CD8-positive, alpha-beta memory T cell (primary cell): ENCODE measurements around the gene ASL. TPM values are rescaled to one million over a fixed set of nuclear protein-coding genes. Genes with fewer than 3 reads are reported as not detected.
"Not testable (repeated sequence)": the region's sequence is repeated elsewhere in the genome, so short reads cannot be mapped to it uniquely, and the experiment has no call there.

Source experiments
- CTCF ChIA-PET: fragments of 350-600 bp; sonication (Branson Sonifier 250); formaldehyde crosslinking; loops from one replicate; lab custom pipeline; 2021; ENCODE audit warnings: antibody characterized with exemption; lab: Charles Lee
- POLR2A ChIA-PET: fragments of 350-600 bp; sonication (Branson Sonifier 250); formaldehyde crosslinking; loops from one replicate; lab custom pipeline; 2021; ENCODE audit warnings: antibody characterized with exemption; lab: Charles Lee
- DNase-seq, 5 donors: peaks; one replicate each; pipeline versions ENCODE4 v3.0.0 to v3.0.0-alpha.2; 2020 to 2022; ENCODE audit warnings: mixed read lengths in 1 of 5
- H3K27ac ChIP-seq: one replicate; pipeline ENCODE4 v1.7.0; 2013; ENCODE audit warnings: low read depth, mild to moderate bottlenecking, low read length, moderate library complexity
- H3K27me3 ChIP-seq: 2 replicates; pipeline ENCODE4 v1.7.0; 2013; ENCODE audit warnings: low read length, mild to moderate bottlenecking; ENCODE audit not compliant: insufficient read depth, poor library complexity, severe bottlenecking
- H3K36me3 ChIP-seq: 2 replicates; pipeline ENCODE4 v1.7.0; 2013; ENCODE audit warnings: mild to moderate bottlenecking, low read length, moderate library complexity; ENCODE audit not compliant: insufficient read depth
- H3K4me1 ChIP-seq: 2 replicates; pipeline ENCODE4 v1.7.0; 2013; ENCODE audit warnings: mild to moderate bottlenecking, low read length, moderate library complexity; ENCODE audit not compliant: insufficient read depth
- H3K4me3 ChIP-seq: 2 replicates; pipeline ENCODE4 v1.7.0; 2013; ENCODE audit warnings: mild to moderate bottlenecking, low read length
- H3K9me3 ChIP-seq: 2 replicates; pipeline ENCODE4 v1.7.0; 2013; ENCODE audit warnings: mild to moderate bottlenecking, low read length
- H3K27ac Mint-ChIP-seq, 8 donors: one replicate each; pipeline ENCODE4 v1.8.0; 2020 to 2021; ENCODE audit warnings: mixed read lengths in 8 of 8, mild to moderate bottlenecking in 6 of 8, inconsistent platforms in 3 of 8, moderate library complexity in 3 of 8
- H3K27me3 Mint-ChIP-seq, 2 donors: one replicate each; pipeline ENCODE4 v1.8.0; 2020 to 2021; ENCODE audit warnings: mixed read lengths in 2 of 2, mild to moderate bottlenecking in 1 of 2, moderate library complexity in 1 of 2
- H3K36me3 Mint-ChIP-seq, 3 donors: one replicate each; pipeline ENCODE4 v1.8.0; 2020 to 2021; ENCODE audit warnings: mixed read lengths in 3 of 3, inconsistent platforms in 1 of 3, mild to moderate bottlenecking in 1 of 3
- H3K4me1 Mint-ChIP-seq, 3 donors: one replicate each; pipeline ENCODE4 v1.8.0; 2020 to 2021; ENCODE audit warnings: mixed read lengths in 3 of 3, inconsistent platforms in 1 of 3, mild to moderate bottlenecking in 1 of 3
- H3K4me3 Mint-ChIP-seq, 7 donors: one replicate each; pipeline ENCODE4 v1.8.0; 2020 to 2021; ENCODE audit warnings: mixed read lengths in 7 of 7, mild to moderate bottlenecking in 6 of 7, moderate library complexity in 4 of 7, inconsistent platforms in 2 of 7
- H3K9me3 Mint-ChIP-seq, 5 donors: one replicate each; pipeline ENCODE4 v1.8.0; 2020 to 2022; ENCODE audit warnings: mixed read lengths in 5 of 5, mild to moderate bottlenecking in 3 of 5, moderate library complexity in 2 of 5, inconsistent platforms in 1 of 5
- polyA plus RNA-seq: library from polyadenylated mRNA; unstranded; fragments of 300-500 nt; fragmentation: Illumina TruSeq; gene quantifications from one replicate; pipeline ENCODE4 v1.2.3, GENCODE V29; 2021
- total RNA-seq, 2 experiments: library from RNA; stranded (reverse); gene quantifications; one replicate each; pipeline ENCODE4 v1.2.3, GENCODE V29; 2021

Gene ASL
- total and polyA plus RNA-seq, 3 experiments from 2014 or later: 14.1 to 27.7 (median 24.2) TPM

DNA sequence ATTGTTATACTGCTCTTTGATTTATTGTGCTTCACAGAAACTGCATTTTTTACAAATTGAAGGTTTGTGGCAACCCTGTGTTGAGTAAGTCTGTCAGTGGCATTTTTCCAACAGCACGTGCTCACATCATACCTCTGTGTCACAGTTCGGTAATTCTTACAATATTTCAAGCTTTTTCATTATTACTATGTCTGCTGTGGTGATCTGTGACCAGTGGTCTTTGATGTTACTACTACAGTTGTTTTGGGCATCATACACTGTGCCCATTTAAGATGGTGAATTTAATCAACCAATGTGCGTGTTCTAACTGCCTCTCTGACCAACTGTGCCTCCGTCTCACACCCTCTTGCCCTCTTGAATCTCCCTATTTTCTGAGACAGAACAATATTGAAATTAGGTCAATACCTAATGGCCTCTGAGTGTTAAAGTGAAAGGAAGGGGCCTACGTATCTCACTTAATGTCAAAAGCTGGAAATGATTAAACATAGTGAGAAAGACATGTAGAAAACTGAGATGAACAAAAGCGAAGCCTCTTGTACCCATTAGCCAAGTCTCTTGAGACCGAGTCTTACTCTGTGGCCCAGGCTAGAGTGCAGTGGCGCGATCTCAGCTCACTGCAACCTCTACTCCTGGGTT lies 20.2 kb upstream of the ASL start:
- H3K9me3 Mint-ChIP-seq: no peaks in the 10 kb centered on the region
- CTCF ChIA-PET: no interaction called here
- no peak overlapping the region for H3K27ac ChIP-seq

DNA sequence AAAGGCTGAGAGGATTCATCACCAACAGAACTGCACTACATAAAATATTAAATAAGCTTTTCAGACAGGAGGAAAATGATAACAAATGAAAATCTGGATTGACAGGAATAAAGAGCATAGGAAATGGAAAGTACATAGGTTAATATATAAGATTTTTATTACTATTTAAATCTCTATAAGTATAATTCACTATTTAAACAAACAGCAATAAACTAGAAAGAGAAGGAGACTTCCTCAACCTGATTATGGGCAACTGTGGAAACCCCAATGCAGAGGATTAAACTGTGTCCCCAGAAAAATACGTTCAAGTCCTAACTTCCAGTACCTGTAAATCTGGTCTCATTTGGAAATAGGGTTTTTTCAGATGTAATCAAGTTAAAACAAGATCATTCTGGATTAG lies 14.8 kb upstream of the ASL start:
- H3K4me1 Mint-ChIP-seq: peaks cover 0 to 4% (median 0%) of the 10 kb centered on the region in 3 donors
- H3K36me3 Mint-ChIP-seq: no peaks in the 10 kb centered on the region
- Histone ChIP-seq H3K4me3 (no peak overlapping the region), H3K36me3 (no peaks in the 10 kb centered on the region), H3K27ac (no peak overlapping the region), H3K27me3 (no peaks in the 10 kb centered on the region), H3K9me3 (no peaks in the 10 kb centered on the region), H3K4me1 (no peaks in the 10 kb centered on the region)
- DNase-seq: no peak
- no peaks in the 10 kb centered on the region for H3K9me3 Mint-ChIP-seq
- POLR2A ChIA-PET: no interaction called here
- H3K27me3 Mint-ChIP-seq: peaks cover 0 to 2% of the 10 kb centered on the region in 2 donors
- H3K4me3 Mint-ChIP-seq: no peak overlapping the region
- CTCF ChIA-PET: no interaction called here
- H3K27ac Mint-ChIP-seq: no peak overlapping the region

More for the DNA sequence above, 20.2 kb upstream of the ASL start:
- Mint-ChIP-seq H3K4me3 (peak overlapping the region in 4 of 7 donors; percentile 2 to 43 (median 18)), H3K36me3 (no peaks in the 10 kb centered on the region), H3K27ac (peak overlapping the region in 2 of 8 donors; percentile 13 to 23), H3K27me3 (no peaks in the 10 kb centered on the region), H3K4me1 (peaks cover 2 to 19% (median 10%) of the 10 kb centered on the region in 3 donors)
- no peak for DNase-seq
- Histone ChIP-seq H3K36me3 (no peaks in the 10 kb centered on the region), H3K9me3 (no peaks in the 10 kb centered on the region), H3K4me3 (no peak overlapping the region), H3K27me3 (no peaks in the 10 kb centered on the region), H3K4me1 (no peaks in the 10 kb centered on the region)
- POLR2A ChIA-PET: no interaction called here

DNA sequence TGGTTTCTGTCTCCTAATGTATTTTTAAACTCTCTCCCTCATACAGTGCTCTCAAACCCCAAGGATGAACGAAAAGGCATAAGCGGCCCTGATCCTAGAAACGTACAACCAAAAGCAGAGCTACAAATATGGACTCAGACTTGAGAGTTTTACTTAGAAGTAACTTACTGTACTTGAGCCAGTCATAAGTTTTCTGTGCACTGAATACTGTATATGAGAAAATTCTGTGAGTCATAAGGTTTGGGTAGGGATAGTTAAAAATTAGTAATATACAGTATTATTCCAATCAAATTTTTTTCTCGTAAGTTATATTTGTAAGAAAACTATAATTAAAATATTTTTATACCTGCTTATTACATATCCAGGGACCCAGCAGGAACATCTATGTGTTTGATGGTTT lies 5.9 kb upstream of the ASL start:
- Mint-ChIP-seq H3K4me3 (no peak overlapping the region), H3K36me3 (peaks cover 0 to 2% (median 0%) of the 10 kb centered on the region in 3 donors), H3K27ac (no peak overlapping the region), H3K27me3 (peaks cover 0 to 3% of the 10 kb centered on the region in 2 donors), H3K4me1 (no peaks in the 10 kb centered on the region), H3K9me3 (peaks cover 0 to 3% (median 0%) of the 10 kb centered on the region in 5 donors)
- no peaks in the 10 kb centered on the region for H3K9me3 ChIP-seq
- POLR2A ChIA-PET: no interaction called here
- H3K4me1 ChIP-seq: no peaks in the 10 kb centered on the region
- no peaks in the 10 kb centered on the region for H3K27me3 ChIP-seq
- H3K36me3 ChIP-seq: no peaks in the 10 kb centered on the region
- no peak overlapping the region for H3K27ac ChIP-seq
- DNase-seq: no peak
- CTCF ChIA-PET: no interaction called here
- H3K4me3 ChIP-seq: no peak overlapping the region

DNA sequence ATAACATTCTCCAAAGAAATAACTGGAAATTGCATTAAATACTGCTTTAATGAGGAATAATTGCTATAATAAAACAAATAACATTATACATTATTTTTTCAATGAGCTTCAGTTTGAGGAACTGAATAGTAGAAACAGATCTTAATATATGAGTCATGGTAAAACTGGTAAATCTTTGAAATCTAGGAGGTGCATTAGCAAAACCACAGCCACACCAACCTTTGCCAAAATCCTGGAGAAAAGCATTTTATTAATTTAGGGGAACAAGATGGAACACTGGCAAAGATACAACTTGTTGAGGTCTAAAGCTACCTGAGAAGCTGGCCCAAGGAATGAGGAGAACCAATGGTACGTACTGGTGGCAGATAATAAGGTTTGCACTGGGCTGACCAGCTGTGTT lies 5.4 kb upstream of the ASL start:
- Mint-ChIP-seq H3K27ac (no peak overlapping the region), H3K36me3 (peaks cover 0 to 2% (median 0%) of the 10 kb centered on the region in 3 donors), H3K4me3 (no peak overlapping the region), H3K4me1 (peaks cover under 1 to 2% (median 2%) of the 10 kb centered on the region in 3 donors), H3K9me3 (peaks cover 0 to 3% (median 0%) of the 10 kb centered on the region in 5 donors), H3K27me3 (peaks cover 0 to 3% of the 10 kb centered on the region in 2 donors)
- Histone ChIP-seq H3K4me1 (no peaks in the 10 kb centered on the region), H3K27me3 (no peaks in the 10 kb centered on the region), H3K36me3 (no peaks in the 10 kb centered on the region), H3K9me3 (no peaks in the 10 kb centered on the region), H3K4me3 (no peak overlapping the region), H3K27ac (no peak overlapping the region)
- POLR2A ChIA-PET: no interaction called here
- DNase-seq: no peak
- CTCF ChIA-PET: no interaction called here

DNA sequence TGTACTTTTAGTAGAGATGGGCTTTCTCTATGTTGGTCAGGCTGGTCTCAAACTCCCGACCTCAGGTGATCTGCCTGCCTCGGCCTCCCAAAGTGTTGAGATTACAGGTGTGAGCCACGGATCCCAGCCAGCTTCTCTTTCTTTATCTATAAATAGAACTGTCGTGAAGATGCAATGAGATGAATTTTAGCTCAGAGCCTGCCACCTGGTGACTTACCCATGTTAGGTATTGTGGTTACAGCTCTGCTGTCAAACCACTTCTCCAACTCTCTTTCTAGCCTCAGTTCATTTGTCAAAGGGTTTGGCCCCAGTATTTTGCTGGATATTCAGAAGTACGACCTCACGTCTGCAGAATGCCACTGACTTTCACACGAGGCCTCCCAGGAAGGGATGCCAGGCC lies 3.4 kb upstream of the ASL start:
- not testable (repeated sequence) for H3K27ac Mint-ChIP-seq, H3K9me3 ChIP-seq, H3K27me3 ChIP-seq, H3K4me3 ChIP-seq, H3K27ac ChIP-seq, H3K36me3 Mint-ChIP-seq, H3K9me3 Mint-ChIP-seq, H3K4me1 ChIP-seq, H3K27me3 Mint-ChIP-seq, H3K4me3 Mint-ChIP-seq, DNase-seq, H3K36me3 ChIP-seq
- peaks cover 9 to 16% (median 15%) of the 10 kb centered on the region in 3 donors for H3K4me1 Mint-ChIP-seq
- ChIA-PET CTCF (interaction anchor here (1.5 kb wide), 1 partner anchor 12 kb away, joined by 5 read pairs; no protein-coding TSS in a partner anchor), POLR2A (interaction anchor here (0.7 kb wide), 1 partner anchor 905 kb away, joined by 8 read pairs; no protein-coding TSS in a partner anchor)

DNA sequence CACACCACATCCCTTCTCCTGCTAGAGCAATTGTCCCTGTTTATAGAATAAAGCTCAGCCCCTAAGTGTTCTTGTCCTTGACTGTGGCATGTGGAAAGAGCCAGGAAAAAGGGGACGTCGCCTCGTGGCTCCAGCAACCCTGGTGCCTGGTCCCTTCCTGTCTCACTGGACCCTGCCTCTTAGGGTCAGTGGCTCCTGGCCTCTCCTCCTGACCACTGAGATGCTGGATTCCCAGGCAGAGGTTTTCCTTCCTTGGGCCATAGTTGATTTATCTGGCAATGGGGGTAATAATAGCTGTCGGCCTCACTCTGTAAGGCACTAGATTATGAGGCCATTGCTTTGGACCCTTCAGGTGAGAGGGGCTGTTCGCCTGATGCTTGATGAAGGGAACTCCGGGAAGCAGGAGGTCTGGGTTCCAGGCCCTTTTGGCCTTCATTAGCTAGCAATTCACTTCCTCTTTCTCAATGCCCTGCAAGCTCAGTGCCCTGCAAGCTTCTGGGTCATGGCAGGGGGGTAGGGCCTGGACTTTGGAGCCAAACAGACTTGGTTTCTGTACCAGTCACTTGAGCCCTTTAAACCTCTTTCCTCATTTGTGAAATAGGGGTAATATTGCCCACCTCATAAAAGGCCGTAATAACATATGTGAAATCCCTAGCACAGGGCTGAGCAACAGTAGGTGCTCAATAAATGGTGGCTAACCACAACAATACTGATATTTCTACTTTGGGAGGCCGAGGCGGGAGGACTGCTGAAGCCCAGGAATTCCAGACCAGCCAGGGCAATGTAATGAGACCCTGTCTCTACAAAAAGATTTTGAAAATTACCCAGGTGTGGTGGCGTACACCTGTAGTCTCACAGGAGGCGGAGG lies 1.1 kb downstream of the ASL start:
- H3K4me1 Mint-ChIP-seq: peaks cover 13 to 20% (median 20%) of the 10 kb centered on the region in 3 donors
- H3K36me3 Mint-ChIP-seq: no peaks in the 10 kb centered on the region
- no peaks in the 10 kb centered on the region for H3K27me3 Mint-ChIP-seq
- no peaks in the 10 kb centered on the region for H3K27me3 ChIP-seq
- no peaks in the 10 kb centered on the region for H3K9me3 Mint-ChIP-seq
- no peak for DNase-seq
- H3K27ac Mint-ChIP-seq: peak overlapping the region in 7 of 8 donors; percentile 18 to 94 (median 78)
- no peaks in the 10 kb centered on the region for H3K36me3 ChIP-seq
- ChIA-PET CTCF (no interaction called here), POLR2A (no interaction called here)
- peak overlapping the region; percentile 81 to 88 (median 86) for H3K4me3 Mint-ChIP-seq
- H3K4me1 ChIP-seq: peaks cover 9% of the 10 kb centered on the region
- peak overlapping the region; percentile 69 for H3K27ac ChIP-seq
- H3K4me3 ChIP-seq: peak overlapping the region; percentile 82
- no peaks in the 10 kb centered on the region for H3K9me3 ChIP-seq

DNA sequence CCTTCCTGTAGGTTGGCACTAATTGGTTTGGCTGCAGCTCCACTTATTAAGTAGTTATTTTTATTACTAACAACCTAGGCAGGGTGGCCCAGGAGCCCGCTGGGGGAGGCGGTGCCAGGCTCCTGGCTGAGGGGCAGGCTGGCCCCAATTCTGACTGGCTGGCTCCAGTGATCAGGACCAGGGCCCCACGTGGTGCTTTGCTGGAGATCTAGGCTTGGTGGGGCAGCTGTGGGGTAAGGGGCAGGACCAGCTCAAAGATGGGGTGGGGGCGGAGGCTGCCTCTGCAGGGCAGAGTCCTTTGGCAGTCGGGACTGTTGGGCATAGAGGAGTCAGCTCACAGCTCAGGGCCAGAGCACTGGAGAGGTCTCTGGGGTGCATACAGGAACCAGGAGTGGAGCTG lies 2.4 kb downstream of the ASL start:
- Mint-ChIP-seq H3K4me1 (peaks cover 13 to 20% (median 20%) of the 10 kb centered on the region in 3 donors), H3K9me3 (no peaks in the 10 kb centered on the region), H3K27ac (peak overlapping the region in 3 of 8 donors; percentile 36 to 72 (median 45)), H3K36me3 (peaks cover 0 to 8% (median 0%) of the 10 kb centered on the region in 3 donors), H3K4me3 (peak overlapping the region in 6 of 7 donors; percentile 35 to 66 (median 50)), H3K27me3 (no peaks in the 10 kb centered on the region)
- peaks cover 9% of the 10 kb centered on the region for H3K4me1 ChIP-seq
- H3K4me3 ChIP-seq: no peak overlapping the region
- no peak overlapping the region for H3K27ac ChIP-seq
- CTCF ChIA-PET: no interaction called here
- no peaks in the 10 kb centered on the region for H3K36me3 ChIP-seq
- no peak for DNase-seq
- H3K9me3 ChIP-seq: no peaks in the 10 kb centered on the region
- no peaks in the 10 kb centered on the region for H3K27me3 ChIP-seq
- POLR2A ChIA-PET: no interaction called here

DNA sequence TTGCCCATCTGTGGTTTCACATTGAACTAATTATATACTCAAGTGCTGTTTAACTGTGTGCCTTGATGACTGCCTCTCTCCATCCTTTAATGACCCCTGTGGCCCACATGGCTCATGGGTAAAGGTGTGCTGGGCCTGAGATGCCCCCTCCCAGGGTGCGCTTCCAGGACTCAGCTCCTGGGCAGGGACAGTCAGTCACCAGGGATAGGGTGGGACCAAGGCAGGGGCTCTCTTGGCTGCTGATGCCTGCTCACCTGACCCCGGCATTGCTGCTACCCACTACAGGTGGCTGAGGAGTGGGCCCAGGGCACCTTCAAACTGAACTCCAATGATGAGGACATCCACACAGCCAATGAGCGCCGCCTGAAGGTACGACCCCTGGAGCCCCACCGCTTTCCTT lies 6.5 kb downstream of the ASL start:
- H3K27ac ChIP-seq: no peak overlapping the region
- Mint-ChIP-seq H3K4me1 (peaks cover 3 to 6% (median 5%) of the 10 kb centered on the region in 3 donors), H3K36me3 (peaks cover 0 to 26% (median 4%) of the 10 kb centered on the region in 3 donors), H3K27me3 (no peaks in the 10 kb centered on the region), H3K9me3 (no peaks in the 10 kb centered on the region), H3K4me3 (no peak overlapping the region), H3K27ac (no peak overlapping the region)
- H3K36me3 ChIP-seq: no peaks in the 10 kb centered on the region
- ChIA-PET POLR2A (no interaction called here), CTCF (no interaction called here)
- DNase-seq: no peak
- H3K27me3 ChIP-seq: no peaks in the 10 kb centered on the region
- H3K9me3 ChIP-seq: no peaks in the 10 kb centered on the region
- no peaks in the 10 kb centered on the region for H3K4me1 ChIP-seq
- no peak overlapping the region for H3K4me3 ChIP-seq
